Jurkat, Clone E6-1 (cell line): Measurements from ENCODE around the gene NT5C2.

Source experiments
- DNase-seq: peaks from one replicate; pipeline ENCODE4 v3.0.0-alpha.2; 2011; ENCODE audit warnings: low read depth, low spot score
- H3K4me3 ChIP-seq: 2 replicates; pipeline ENCODE4 v1.5.1; 2011; ENCODE audit warnings: mild to moderate bottlenecking, low read length, control low read depth, moderate library complexity

Gene NT5C2

DNA sequence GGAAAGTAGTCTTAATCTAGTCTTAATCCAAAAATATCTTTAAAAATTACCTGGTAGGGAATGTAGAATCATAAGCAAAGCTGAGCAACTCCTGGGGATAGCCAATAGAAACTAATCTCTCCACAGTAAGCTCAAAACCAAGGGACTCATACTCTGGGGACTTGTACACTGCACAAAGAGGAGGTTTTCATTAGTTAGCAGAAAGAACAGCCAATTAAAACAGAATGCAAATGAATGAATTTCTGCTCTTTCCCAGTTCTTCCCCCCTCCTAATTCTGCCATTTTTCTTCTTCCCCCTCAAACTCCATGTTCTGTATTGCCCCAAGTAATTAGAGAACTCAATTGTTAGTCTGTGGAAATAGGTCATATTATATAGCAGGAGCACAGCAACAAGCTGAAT, 86.5 kb downstream of the NT5C2 start:
- H3K4me3 ChIP-seq, result no peak overlapping the region
- DNase-seq, result no peak

DNA sequence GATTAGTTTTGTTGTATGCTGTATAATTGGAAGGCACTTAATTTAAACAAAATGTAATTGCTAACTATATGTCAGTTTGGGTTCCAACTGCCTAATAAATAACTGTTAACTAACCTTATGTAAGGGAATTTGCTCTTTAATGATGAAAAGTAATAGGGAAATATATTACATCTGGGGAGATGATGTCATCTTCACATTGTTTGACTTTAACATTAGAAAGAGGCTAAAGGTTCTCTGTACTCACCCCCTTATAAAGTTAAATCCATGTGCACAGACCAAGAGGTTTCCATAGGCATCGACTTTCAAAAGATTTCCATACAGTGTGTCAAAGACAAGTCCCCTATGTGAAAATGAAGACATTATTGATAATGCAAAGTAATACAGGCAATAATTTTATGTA, 87.6 kb downstream of the NT5C2 start:
- no peak for DNase-seq
- H3K4me3 ChIP-seq, result no peak overlapping the region

- DNase-seq, result no peak
- no peak overlapping the region for H3K4me3 ChIP-seq
Measured at GRCh38 chr10:103104721-103105120, 88.4 kb downstream of the NT5C2 start.

DNA sequence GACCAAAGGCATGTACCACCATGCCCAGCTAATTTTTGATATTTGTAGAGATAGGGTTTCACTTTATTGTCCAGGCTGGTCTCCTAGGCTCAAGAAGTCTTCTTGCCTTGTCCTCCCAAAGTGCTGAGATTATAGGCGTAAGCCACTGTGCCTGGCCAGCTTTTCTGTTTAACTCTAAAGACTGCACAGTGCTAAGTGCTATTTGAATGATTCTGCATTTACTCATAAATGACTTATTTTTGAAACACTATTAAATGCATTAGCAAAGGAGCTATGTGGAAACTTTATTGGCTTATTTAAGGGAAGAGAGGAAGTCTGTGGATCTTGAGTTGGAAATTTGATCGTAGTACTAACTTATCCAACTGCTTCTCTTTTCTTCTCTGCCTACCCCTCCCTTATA, 89.1 kb downstream of the NT5C2 start:
- H3K4me3 ChIP-seq, result no peak overlapping the region
- no peak for DNase-seq

DNA sequence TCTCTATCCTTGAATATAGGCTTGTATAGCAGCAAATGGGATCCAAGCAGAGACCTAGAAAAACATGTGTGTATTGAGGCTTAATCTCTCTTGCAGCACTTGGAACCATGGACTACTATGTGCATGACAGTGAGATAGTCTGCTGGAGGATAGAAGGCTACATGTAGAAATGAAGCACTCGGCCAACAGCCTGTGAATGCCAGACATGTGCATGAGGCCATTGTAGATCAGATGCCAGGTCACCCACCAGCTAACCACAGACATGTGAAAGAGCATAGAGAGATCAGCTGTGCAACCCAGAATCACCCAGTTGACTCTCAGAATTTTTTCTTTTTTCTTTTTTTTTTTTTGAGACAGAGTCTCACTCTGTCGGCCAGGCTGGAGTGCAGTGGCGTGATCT, 90.9 kb downstream of the NT5C2 start:
- no peak for DNase-seq
- no peak overlapping the region for H3K4me3 ChIP-seq

DNA sequence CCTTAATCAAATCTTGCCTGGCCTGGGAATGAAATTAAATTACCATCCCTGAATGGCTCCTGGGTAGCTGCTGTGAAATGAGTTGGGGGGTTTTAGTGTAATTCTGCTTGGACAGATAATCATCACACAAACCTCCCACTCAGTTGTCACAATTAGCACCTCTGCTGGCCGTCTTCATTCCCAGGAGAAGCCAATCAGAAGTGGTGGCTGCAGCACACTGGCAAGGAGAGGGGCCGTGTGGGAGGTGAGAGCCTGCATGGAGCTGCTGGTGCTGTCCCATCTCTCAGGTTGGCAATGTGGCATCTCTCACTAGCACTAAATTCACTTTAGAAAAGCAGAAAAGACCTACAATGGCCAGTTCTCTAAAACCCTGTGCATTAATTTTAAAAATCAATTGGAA, 92.5 kb downstream of the NT5C2 start:
- no peak overlapping the region for H3K4me3 ChIP-seq
- DNase-seq, result no peak

GRCh38 chr10:103098240-103098639, 94.8 kb downstream of the NT5C2 start:
- no peak for DNase-seq
- H3K4me3 ChIP-seq, result no peak overlapping the region

DNA sequence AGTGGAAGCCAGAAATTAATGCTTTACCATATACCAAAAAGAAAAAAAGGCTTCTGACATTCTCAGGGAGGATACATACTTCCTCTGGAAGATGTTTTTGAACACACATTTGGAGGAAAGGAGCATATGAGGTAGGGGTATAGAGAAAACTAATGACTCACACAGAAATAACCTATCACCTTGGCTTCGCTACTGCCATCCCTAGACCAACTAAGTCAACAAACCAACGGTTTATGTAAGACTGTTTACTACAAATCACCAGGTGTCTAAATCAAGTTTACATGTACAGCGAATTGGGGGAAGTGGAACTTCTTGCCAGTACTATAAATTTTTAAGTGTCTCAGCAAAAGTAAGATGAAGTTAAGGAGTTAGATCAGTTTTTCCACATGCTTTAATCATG, 96.9 kb downstream of the NT5C2 start:
- no peak for DNase-seq

DNA sequence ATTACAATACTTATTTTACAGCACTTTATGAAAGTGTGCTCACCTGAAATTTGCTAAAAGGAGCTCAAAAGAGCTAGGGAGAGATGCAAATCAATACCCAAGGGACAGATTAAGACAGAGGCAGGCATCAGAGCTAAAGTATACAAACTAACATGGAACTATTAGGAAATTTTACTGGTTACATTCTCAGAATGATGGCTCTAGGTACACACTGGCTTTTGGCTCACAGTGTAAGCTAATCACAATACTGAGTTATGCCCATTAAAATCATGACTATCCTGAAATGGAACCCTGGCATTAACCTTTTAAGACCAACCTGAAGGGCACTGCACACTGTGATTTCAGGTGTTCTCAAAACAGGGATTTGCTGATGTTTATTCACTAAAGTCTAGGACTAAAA, 98.1 kb downstream of the NT5C2 start:
- no peak for DNase-seq
- H3K4me3 ChIP-seq, result no peak overlapping the region

More for the DNA sequence above, 96.9 kb downstream of the NT5C2 start:
- no peak overlapping the region for H3K4me3 ChIP-seq

- H3K4me3 ChIP-seq, result no peak overlapping the region
- DNase-seq, result no peak
Measured at GRCh38 chr10:103090911-103091310, 102.2 kb downstream of the NT5C2 start.

DNA sequence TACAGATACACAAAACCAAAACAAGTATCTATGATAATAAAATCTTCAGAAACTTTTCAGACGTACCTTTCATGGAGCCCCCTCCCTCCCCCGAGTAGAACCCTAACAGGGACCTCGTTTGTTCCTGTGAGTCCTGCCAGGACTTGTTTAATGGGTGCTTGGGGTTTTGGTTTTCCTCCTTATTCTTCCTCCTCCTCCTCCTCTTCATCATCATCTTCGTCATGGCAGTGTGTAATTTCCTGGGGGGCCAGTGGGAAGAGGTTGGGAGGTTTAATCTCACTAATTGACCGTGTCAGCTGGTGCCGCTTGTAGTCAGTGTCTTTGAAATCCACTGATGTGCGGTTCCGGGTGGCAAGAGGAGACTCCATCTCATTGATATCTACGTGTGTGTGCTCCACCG, 103.6 kb downstream of the NT5C2 start:
- H3K4me3 ChIP-seq, result no peak overlapping the region
- no peak for DNase-seq

- no peak overlapping the region for H3K4me3 ChIP-seq
Measured at GRCh38 chr10:103086799-103087198, 106.3 kb downstream of the NT5C2 start.

DNA sequence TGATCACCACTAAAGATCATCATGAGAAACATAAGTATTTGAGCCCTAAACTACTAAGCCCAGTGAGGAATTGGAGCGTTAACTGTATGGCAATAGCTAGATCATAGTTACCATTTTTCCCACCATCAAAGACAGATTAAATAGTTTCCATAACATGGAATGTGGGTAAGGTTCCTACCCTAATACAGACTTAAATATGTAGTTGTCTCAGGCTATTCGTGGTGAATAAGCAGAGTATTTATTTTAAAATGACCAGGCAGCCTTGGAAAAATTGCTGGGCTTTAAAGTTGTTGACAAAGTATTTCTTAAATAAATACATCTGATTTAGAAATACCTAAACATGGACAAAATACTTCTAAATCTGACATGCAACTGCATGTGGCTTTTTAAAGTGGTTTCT, 106.8 kb downstream of the NT5C2 start:
- no peak overlapping the region for H3K4me3 ChIP-seq
- DNase-seq, result no peak

More at GRCh38 chr10:103086799-103087198, 106.3 kb downstream of the NT5C2 start:
- DNase-seq, result no peak

- no peak overlapping the region for H3K4me3 ChIP-seq
- no peak for DNase-seq
Measured at GRCh38 chr10:103083977-103084320, 109.1 kb downstream of the NT5C2 start.

- no peak for DNase-seq
Measured at GRCh38 chr10:103083266-103083976, 109.7 kb downstream of the NT5C2 start.

DNA sequence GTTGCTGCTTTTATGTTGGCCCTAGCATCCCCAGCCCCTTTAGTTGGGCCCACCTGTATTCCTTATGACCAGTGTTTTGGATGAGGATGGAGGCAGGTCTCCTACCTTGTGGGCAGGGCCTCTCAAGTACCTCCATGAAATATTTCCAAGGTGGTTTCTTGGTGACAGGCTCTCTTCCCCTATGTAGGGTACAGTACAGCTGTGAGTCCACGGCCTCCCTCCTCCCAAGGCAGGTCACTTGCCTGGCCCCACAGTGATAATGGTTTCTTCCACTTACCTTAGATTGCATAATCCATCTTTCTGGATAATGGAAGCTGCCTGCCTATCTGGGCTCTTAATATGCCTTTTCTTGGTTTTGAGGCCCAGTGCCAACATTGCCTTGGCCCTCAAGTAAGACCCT, 110.4 kb downstream of the NT5C2 start:
- H3K4me3 ChIP-seq, result no peak overlapping the region
- no peak for DNase-seq

More at GRCh38 chr10:103083266-103083976, 109.7 kb downstream of the NT5C2 start:
- no peak overlapping the region for H3K4me3 ChIP-seq

DNA sequence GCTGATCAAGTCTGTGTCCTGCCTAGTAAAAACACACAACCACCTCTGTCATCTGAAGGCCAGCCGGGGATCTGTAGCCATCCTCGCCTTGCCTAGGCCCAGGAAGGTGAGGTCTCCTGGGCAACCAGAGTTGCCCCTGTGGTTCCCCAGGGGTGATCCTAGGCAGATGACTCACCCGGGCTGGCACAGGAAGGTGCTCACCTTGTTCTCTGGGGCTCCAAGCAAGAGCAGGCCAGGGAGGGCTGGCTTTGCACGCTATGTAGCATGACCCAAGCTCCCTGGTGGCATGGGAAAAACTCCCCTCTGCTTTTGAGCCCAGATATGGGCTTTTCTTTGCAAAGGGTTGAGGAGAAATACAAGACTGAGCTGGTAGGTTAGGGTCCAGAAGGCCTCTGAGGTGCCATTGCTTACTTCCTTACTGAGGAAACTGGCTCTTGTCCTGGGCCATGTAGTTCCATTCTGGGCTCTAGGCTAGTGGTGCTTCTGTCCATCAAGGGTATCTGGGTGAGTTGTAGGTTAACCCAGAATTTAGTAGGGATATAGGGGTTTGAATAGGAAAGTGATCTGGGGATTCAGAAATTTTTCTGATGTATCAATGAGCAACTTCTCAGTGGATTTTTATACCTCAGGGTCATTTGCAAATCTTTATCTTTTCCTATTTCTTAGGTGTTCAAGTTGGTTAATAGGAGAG, 112.0 kb downstream of the NT5C2 start:
- no peak for DNase-seq

GRCh38 chr10:103079946-103080345, 113.1 kb downstream of the NT5C2 start:
- DNase-seq, result no peak
- no peak overlapping the region for H3K4me3 ChIP-seq

More for the DNA sequence above, 112.0 kb downstream of the NT5C2 start:
- H3K4me3 ChIP-seq, result no peak overlapping the region

DNA sequence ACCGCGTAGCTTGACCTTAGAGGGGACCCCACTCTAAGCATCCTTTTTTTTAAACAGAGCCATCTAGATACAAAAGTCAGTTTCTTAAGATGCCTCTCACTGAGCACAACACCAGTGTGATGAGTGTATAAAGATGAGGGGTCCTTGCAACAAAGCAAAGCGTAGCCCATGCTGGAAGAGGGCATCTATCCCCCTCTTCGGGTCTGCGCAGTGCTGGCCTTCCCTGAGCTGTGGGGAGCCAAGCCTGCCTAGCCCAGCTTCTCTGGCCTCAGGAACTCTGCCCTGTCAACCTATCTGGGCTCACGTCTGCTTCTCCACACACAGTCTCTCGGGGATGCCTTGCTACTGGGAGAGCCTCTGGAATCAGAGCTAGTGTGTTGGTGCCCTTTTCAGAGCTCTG, 114.0 kb downstream of the NT5C2 start:
- no peak for DNase-seq

DNA sequence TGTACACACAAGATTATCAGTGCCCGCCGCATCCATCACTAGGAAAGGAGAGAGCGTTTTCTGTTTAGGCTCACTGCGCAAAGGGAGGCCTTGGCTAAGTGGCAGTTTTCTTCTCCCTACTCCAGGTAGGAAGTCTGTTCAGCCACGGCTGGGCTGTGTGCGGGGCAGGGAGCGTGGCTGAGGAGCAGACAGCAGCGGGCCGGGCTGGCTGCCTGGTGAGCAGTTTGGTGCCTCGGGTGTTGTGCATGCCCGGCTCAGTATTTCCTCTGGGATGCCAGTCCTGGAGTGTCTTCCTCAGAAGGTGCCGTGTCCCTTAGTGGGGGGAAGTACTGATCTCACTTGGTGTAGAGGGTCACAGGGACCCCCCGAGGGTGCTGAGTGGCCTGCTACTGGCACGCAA, 114.4 kb downstream of the NT5C2 start:
- no peak for DNase-seq

More for the DNA sequence above, 114.0 kb downstream of the NT5C2 start:
- no peak overlapping the region for H3K4me3 ChIP-seq

GRCh38 chr10:103078309-103078615, 114.8 kb downstream of the NT5C2 start:
- no peak for DNase-seq
- no peak overlapping the region for H3K4me3 ChIP-seq

More for the DNA sequence above, 114.4 kb downstream of the NT5C2 start:
- H3K4me3 ChIP-seq, result no peak overlapping the region
